GM18873 (cell line): ENCODE measurements around the gene SMIM12.

ENCODE experiments used
- ATAC-seq: cut with Tn5 transposase; IDR thresholded peaks from one replicate; pipeline ENCODE4 v1.9.1; 2021; ENCODE audit warnings: mild to moderate bottlenecking, moderate library complexity, moderate number of reproducible peaks; ENCODE audit not compliant: unreplicated experiment, low FRiP score

Gene SMIM12

GRCh38 chr1:34874296-34874952 is 14.9 kb upstream of the SMIM12 start:
- ATAC-seq: no peak

DNA sequence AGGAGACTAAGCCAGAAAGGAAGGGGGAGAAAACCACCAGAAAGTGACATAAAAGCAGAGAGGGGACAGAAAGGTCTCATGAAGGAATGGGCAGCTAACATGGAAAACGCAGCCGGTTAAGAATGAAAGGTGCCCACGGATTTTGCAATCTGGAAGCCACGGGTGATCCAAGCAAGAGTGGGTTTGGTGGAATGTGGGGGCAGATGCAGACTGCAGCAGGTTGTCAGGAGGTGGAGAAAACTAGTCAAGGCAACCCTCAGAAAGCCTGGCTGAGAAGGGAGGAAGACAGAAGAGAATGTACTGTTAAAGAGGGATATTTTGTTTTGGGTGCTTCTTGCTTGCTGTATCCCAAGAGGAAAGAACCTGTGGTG is 12.6 kb upstream of the SMIM12 start:
- ATAC-seq: no peak

GRCh38 chr1:34871443-34872132 is 12.0 kb upstream of the SMIM12 start:
- ATAC-seq: no peak

DNA sequence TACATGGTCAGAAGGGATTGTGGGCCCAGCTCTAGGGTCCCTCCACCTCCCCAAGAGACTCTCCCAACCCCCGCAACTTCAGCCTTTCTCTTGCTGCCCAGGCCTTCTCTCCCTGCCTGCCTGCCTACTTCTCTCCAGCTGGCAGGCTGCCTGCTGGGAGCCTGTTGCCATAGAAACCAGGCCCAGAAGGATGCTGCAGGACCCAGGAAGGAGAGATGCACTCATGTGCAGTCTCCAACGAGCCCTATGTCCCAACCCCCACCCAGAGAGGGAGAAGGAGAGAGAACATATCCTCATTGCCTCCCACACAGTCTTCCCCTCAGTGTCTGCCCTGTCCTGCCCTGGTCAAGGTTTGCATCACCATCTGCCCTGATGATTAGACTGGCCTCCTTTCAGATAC is 10.8 kb upstream of the SMIM12 start:
- ATAC-seq: no peak

GRCh38 chr1:34869760-34870159 is 10.2 kb upstream of the SMIM12 start:
- ATAC-seq: no peak

- no peak for ATAC-seq
Measured at GRCh38 chr1:34868230-34869049, 8.9 kb upstream of the SMIM12 start.

GRCh38 chr1:34867415-34867814 is 7.9 kb upstream of the SMIM12 start:
- no peak for ATAC-seq

GRCh38 chr1:34866762-34867109 is 7.2 kb upstream of the SMIM12 start:
- ATAC-seq: no peak

- ATAC-seq: peak; percentile 42
Measured at GRCh38 chr1:34865981-34866761, 6.6 kb upstream of the SMIM12 start.

GRCh38 chr1:34865573-34865972 is 6.0 kb upstream of the SMIM12 start:
- ATAC-seq: no peak

DNA sequence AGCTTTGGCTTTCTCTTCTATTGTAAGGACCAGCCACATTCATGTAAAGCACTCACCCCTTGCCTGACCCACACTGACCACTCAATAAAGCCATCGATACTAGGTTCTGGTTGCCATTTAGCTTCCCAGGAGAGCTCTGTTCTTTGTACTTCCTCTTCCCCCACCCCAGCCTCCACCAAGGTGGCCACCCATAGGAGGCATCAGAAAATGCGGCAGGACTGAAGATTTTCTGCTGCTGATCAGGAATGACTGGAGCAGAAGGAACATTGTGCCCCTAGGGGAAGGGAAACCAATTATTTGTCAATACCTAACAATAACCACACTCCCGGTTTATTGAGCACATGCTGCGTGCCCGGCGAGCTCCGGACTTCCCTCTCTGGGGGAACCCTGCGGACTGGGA is 5.2 kb upstream of the SMIM12 start:
- ATAC-seq: no peak

- ATAC-seq: no peak
Measured at GRCh38 chr1:34863501-34863900, 4.0 kb upstream of the SMIM12 start.

DNA sequence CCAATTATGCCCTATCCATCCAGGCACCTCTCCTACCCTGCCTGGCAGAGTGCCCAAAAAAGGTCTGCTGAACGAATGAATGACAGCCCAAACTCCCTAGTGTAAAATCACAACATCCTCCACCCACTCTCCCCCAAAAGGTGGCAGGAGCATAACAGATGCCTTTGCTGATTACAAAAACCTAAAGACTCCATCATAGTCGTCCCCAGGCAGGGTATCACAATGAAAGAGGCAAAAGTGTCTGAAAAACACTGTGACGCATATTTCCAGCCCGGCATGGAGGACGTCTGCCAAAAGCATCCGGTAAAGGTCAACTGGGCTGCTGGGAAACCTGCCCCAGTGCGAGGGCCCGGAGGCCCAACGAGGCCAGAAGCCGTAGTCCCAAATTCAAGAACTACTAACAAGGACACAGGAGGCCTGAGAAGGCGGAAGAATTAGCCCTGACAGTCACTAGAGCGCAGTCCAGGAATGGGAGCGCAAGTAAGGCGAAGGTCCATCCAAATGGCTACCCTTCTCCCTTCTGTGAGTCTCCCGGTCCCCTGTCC is 576 bp downstream of the SMIM12 start:
- no peak for ATAC-seq

GRCh38 chr1:34856697-34857096 is 2.9 kb downstream of the SMIM12 start:
- no peak for ATAC-seq

- peak; percentile 74 for ATAC-seq
Measured at GRCh38 chr1:34852677-34853217, 6.8 kb downstream of the SMIM12 start.

- ATAC-seq: no peak
Measured at GRCh38 chr1:34851431-34852105, 8.0 kb downstream of the SMIM12 start.

GRCh38 chr1:34850382-34850781 is 9.2 kb downstream of the SMIM12 start:
- no peak for ATAC-seq

GRCh38 chr1:34847094-34847493 is 12.5 kb downstream of the SMIM12 start:
- no peak for ATAC-seq

DNA sequence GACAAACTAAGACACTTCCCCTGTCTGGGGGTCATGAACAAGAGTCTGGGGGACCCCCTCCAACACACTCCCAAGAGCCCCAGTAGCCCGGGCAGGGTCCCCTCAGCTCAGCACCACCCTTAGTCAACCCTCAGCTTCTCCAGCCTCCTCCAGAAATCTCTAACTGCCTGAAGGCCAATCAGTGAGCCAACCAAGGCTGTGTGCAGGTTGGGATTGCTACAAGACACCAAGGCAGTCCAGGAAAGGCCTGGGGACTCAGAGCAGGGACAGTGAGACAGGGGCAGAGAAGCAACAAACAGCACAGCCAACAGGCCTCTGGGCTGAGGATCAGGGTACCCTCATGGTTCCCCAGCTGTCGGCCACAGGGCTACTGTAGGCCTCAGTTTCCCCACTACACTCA is 13.3 kb downstream of the SMIM12 start:
- no peak for ATAC-seq
